ENCODE data around the gene COL26A1. TPM values are rescaled to one million over a fixed set of nuclear protein-coding genes. Genes with fewer than 3 reads are reported as not detected.
"Not testable (repeated sequence)": the region's sequence is repeated elsewhere in the genome, so short reads cannot be mapped to it uniquely, and the experiment has no call there.

COL26A1 gene
- total and polyA plus RNA-seq, 2 of the 4 experiments (the other 2 are of a cell fraction) = not detected

- H3K27me3 ChIP-seq (ENCODE audit: control insufficient read depth, insufficient read depth, low read length) = peaks cover 46% of the 10 kb centered on the region
- dilution Hi-C loops (cut with HindIII; ENCODE audit: low sequenced_read_pairs, unreplicated experiment); H2BK20ac ChIP-seq (ENCODE audit: low read depth, low read length); H3K56ac ChIP-seq (ENCODE audit: extremely low read depth, insufficient read depth, low read length); DNase-seq; H3K9me1 ChIP-seq (ENCODE audit: insufficient read depth, low read length); POLR2A ChIA-PET (ENCODE audit: unreplicated experiment); H4K20me1 ChIP-seq (ENCODE audit: insufficient read depth, low read length); ATAC-seq (ENCODE audit: low read depth); H3K9me3 ChIP-seq (ENCODE audit: control insufficient read depth, insufficient read depth, low read length); H2AK9ac ChIP-seq (replicated peaks; ENCODE audit: low read depth, low read length, poor library complexity); H2BK120ac ChIP-seq (ENCODE audit: low read depth, low read length); H3K4me3 ChIP-seq (ENCODE audit: insufficient read depth, low read depth, low read length); H3K14ac ChIP-seq (replicated peaks; ENCODE audit: low read depth, low read length); in situ Hi-C loops (cut with MboI; ENCODE audit: low sequenced_read_pairs); H3K4me1 ChIP-seq (ENCODE audit: control insufficient read depth, insufficient read depth, low read length); H2AFZ ChIP-seq (replicated peaks; ENCODE audit: low read length, poor library complexity); intact Hi-C loops (cut with micrococcal nuclease); H3K9ac ChIP-seq (ENCODE audit: low read depth, low read length); H3K27ac ChIP-seq (ENCODE audit: insufficient read depth, low read length); H4K5ac ChIP-seq (ENCODE audit: low read depth, low read length); H2BK5ac ChIP-seq (ENCODE audit: low read depth, low read length, poor library complexity, severe bottlenecking); H3K79me1 ChIP-seq (ENCODE audit: low read depth in 1 of 2, low read length in 2 of 2); H3K23ac ChIP-seq (ENCODE audit: low read depth, low read length); H2BK15ac ChIP-seq (ENCODE audit: low read depth, low read length); H4K91ac ChIP-seq (ENCODE audit: insufficient read depth, low read depth, low read length); BruUV-seq (replicated peaks); H3K4ac ChIP-seq (ENCODE audit: low read depth, low read length); H3K4me2 ChIP-seq (ENCODE audit: low read depth, low read length); H2AK5ac ChIP-seq (ENCODE audit: low read depth, low read length); H3K36me3 ChIP-seq (ENCODE audit: control insufficient read depth, insufficient read depth, low read length); CTCF ChIA-PET; H4K8ac ChIP-seq (ENCODE audit: low read depth in 2 of 2, low read length in 2 of 2); H3K18ac ChIP-seq (ENCODE audit: low read depth, low read length): not testable (repeated sequence)
- 20% methylated on average over 1 of the region's 8 CpGs; no CpG with 5 or more reads in 1 of the 2 experiments for WGBS, 2 experiments (ENCODE audit: extremely low coverage in 2 of 2, insufficient read length in 1 of 2)
These were observed 71.5 kb downstream of the COL26A1 start for GRCh38 chr7:101434155-101434554.
